AG04449 (cell line): ENCODE measurements around the gene POLR2L.
A peak's percentile ranks its signal among the peaks of the same experiment; 100 is the strongest.

Source experiments
- CTCF ChIA-PET: fragments of 350-600 bp; formaldehyde crosslinking; extraction: SDS; loops from one replicate; lab custom pipeline; 2021; ENCODE audit warnings: antibody characterized with exemption; lab: Yijun Ruan, JAX
- POLR2A ChIA-PET: fragments of 400-600, 350-600 bp; formaldehyde crosslinking; extraction: SDS; loops from one replicate; lab custom pipeline; 2020; ENCODE audit warnings: antibody characterized with exemption, inconsistent platforms; lab: Yijun Ruan, JAX
- DNase-seq: peaks from one replicate; pipeline ENCODE4 v3.0.0-alpha.2; 2010; ENCODE audit warnings: low read depth, low spot score
- H3K4me3 ChIP-seq: 2 replicates; pipeline ENCODE4 v1.5.1; 2011; ENCODE audit warnings: low read depth, mild to moderate bottlenecking, control low read depth, low read length
- CTCF ChIP-seq: IDR thresholded peaks from one replicate; pipeline ENCODE4 v1.5.1; 2011; ENCODE audit warnings: mild to moderate bottlenecking, moderate library complexity, low read length, control low read depth, inconsistent platforms; ENCODE audit not compliant: insufficient read depth; ENCODE audit errors: missing control alignments

Gene POLR2L

GRCh38 chr11:799641-800316, 42.5 kb downstream of the POLR2L start:
- ChIA-PET CTCF (interaction anchor here (0.9 to 1.7 kb wide), 3 partner anchors 16 to 138 kb away, joined by 4 to 6 read pairs (median 4); no protein-coding TSS in a partner anchor), POLR2A (no interaction called here)
- DNase-seq: no peak
- H3K4me3 ChIP-seq: no peak overlapping the region
- no peak for TF ChIP-seq CTCF

- peak within 1 kb of the TSS; percentile 81 for H3K4me3 ChIP-seq
- CTCF ChIA-PET: interaction anchor here (0.7 to 1.7 kb wide), 10 partner anchors 8 to 136 kb away, joined by 3 to 6 read pairs (median 3); partner anchors contain the start of gene GATD1
- DNase-seq: no peak
- TF ChIP-seq CTCF: peak; percentile 81
- POLR2A ChIA-PET: interaction anchor here (1.3 kb wide), 1 partner anchor 21 kb away, joined by 6 read pairs; the partner anchor contains the start of gene PNPLA2
Observed at GRCh38 chr11:798093-798713, 44.1 kb downstream of the POLR2L start, which contains the start of gene SLC25A22. TSS of gene SLC25A22 (minus strand) at chr11:798281. CDS start at chr11:795006, 3,275 bp downstream.

- H3K4me3 ChIP-seq: peak overlapping the region; percentile 81
- ChIA-PET POLR2A (interaction anchor here (1.1 to 1.4 kb wide), 4 partner anchors 12 to 71 kb away, joined by 3 to 7 read pairs (median 5); partner anchors contain the start of genes PNPLA2 and RPLP2), CTCF (interaction anchor here (0.9 to 1.5 kb wide), 4 partner anchors 8 to 19 kb away, joined by 3 to 4 read pairs (median 3); no protein-coding TSS in a partner anchor)
- DNase-seq: peak; percentile 51
- TF ChIP-seq CTCF: no peak
Observed at GRCh38 chr11:797296-798092, 44.8 kb downstream of the POLR2L start.

- no peak for DNase-seq
- no peak for TF ChIP-seq CTCF
- peak overlapping the region; percentile 81 for H3K4me3 ChIP-seq
- ChIA-PET POLR2A (interaction anchor here (1.1 to 2.8 kb wide), 9 partner anchors 7 to 71 kb away, joined by 3 to 11 read pairs (median 6); partner anchors contain the start of genes GATD1, PNPLA2 and RPLP2), CTCF (interaction anchor here (0.9 to 1.5 kb wide), 6 partner anchors 9 to 35 kb away, joined by 3 to 6 read pairs (median 3); no protein-coding TSS in a partner anchor)
Observed at GRCh38 chr11:796565-797295, 45.6 kb downstream of the POLR2L start.
